Measurements from ENCODE around the gene USP31.

The USP31 gene

DNA sequence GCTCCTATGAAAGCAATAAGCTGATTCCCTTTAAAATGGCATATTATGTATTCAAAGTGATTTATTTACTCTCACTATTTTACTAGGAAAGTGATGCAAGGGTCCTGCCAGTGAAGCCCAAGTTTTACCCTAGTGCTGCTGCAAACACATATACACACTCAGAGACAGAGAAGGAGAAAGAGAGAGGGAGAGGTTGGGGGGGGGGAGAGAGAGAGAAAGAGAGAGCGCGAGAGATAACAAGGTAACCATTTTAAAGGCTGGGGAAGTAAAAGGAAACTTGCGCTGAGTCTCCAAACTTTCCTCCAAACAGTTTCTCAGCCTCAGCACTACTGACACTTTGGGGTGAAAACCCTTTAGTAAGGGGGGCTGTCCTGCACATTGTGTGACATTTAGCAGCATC is 5.9 kb downstream of the USP31 start:
- no peak for FAIRE-seq
- no peak for TF ChIP-seq POLR2A (IDR thresholded peaks at IDR 0.05; ENCODE audit: low read depth, low read length)
- no peak for TF ChIP-seq POLR2AphosphoS5 (IDR thresholded peaks at IDR 0.05; ENCODE audit: low read depth, low read length)
- no peak for TF ChIP-seq TAF1 (IDR thresholded peaks at IDR 0.05; ENCODE audit: borderline replicate concordance, low read depth, low read length)

DNA sequence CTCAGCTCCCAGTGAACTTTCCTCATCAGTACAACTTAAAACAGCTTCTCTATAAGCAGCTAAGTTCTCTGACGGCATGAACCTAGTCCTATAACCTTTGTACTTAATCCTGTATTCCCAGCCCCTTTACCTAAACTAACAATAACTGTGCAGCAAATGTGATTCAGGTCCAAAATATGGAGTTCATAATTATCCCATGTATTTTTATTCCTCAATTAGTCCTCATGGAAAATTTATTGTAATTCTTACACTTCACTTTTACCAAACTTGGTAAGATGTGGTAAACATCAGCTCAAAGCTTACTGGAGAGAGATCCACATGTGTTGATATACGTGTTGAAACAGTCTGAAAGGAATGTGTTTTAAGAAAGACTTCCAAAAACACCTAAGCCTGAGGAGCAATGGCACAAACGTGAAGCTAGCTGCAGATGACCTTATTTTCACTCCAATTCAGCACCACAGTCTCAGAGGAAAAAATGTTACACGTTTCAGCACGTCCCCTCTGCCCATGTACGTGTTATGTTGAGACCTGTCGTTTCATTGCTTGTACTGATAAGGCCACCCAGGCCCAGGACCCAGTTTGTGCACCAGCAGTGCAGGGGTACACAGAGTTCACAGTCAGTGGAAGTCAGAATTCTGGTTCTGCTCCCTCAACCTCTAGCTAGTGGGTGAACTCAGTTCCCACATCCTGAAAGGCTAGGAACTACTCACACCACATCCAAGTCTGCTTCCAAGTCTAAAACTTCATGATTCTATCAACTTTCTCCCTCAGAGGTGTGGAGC is 7.1 kb downstream of the USP31 start:
- FAIRE-seq (no peak), DNase-seq (ENCODE audit: insufficient read length) (no peak)
- TF ChIP-seq POLR2AphosphoS5 (IDR thresholded peaks at IDR 0.05; ENCODE audit: low read depth, low read length) (no peak), TAF1 (IDR thresholded peaks at IDR 0.05; ENCODE audit: borderline replicate concordance, low read depth, low read length) (no peak), POLR2A (IDR thresholded peaks at IDR 0.05; ENCODE audit: low read depth, low read length) (no peak)

More for the DNA sequence above, 5.9 kb downstream of the USP31 start:
- DNase-seq (ENCODE audit: insufficient read length): no peak

DNA sequence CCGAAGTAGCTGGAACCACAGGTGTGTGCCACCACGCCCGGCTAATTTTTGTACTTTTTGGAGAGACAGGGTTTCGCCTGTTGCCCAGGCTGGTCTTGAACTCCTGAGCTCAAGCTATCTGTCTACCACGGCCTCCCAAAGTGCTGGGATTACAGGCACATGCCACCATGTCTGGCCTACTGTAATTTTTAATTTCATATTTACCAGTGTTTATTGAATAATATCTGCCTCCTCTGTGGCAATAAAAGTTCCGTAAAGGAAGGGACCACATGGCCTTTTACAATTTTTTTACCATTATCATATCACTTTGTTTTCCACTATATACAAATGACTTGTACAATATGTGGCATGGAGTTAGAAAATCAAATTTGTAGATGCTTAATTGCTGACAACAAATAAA is 7.8 kb downstream of the USP31 start:
- no peak for DNase-seq (ENCODE audit: insufficient read length)
- no peak for TF ChIP-seq POLR2AphosphoS5 (IDR thresholded peaks at IDR 0.05; ENCODE audit: low read depth, low read length)
- no peak for TF ChIP-seq TAF1 (IDR thresholded peaks at IDR 0.05; ENCODE audit: borderline replicate concordance, low read depth, low read length)
- TF ChIP-seq POLR2A (IDR thresholded peaks at IDR 0.05; ENCODE audit: low read depth, low read length): no peak
- FAIRE-seq: no peak

DNA sequence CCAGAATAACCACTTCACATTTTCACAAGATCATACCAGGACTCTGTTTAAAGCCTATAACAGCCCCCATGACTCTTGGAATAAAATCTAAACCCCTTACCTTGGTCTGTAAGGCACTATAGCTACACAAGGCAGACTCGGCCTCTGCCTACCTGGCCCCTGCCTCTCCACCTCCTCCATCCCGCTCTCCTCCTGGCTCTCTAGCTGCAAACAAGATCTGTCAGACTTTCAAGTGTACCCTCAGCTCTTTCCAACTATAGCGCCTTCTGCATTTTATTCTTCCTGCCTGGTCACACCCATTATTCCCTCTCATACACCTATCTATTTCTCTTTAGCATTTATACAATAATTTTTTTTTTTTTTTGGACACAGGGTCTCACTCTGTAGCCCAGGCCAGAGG is 8.2 kb downstream of the USP31 start:
- TF ChIP-seq POLR2A (IDR thresholded peaks at IDR 0.05; ENCODE audit: low read depth, low read length) (no peak), TAF1 (IDR thresholded peaks at IDR 0.05; ENCODE audit: borderline replicate concordance, low read depth, low read length) (no peak), POLR2AphosphoS5 (IDR thresholded peaks at IDR 0.05; ENCODE audit: low read depth, low read length) (no peak)
- no peak for DNase-seq (ENCODE audit: insufficient read length)
- FAIRE-seq: no peak

DNA sequence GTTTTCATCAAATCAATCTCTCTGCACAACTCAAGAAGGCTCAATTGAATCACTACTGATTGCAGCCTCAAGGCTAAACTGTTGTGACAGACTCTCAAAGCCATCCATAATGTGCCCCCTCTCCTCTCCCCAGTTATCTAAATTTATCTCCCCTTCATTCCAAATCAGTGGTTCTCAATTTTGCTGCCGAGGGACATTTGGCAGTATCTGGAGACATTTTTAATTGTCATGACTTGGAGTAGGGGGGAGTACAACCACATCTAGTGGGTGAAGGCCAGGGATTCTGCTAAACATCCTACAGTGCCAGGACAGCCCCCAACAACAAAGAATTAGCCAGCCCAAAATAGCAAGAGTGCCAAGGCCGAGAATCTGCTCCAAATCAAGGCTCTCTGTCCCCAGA is 9.1 kb downstream of the USP31 start:
- DNase-seq (ENCODE audit: insufficient read length) (no peak), FAIRE-seq (no peak)
- TF ChIP-seq TAF1 (IDR thresholded peaks at IDR 0.05; ENCODE audit: borderline replicate concordance, low read depth, low read length): no peak
- no peak for TF ChIP-seq POLR2A (IDR thresholded peaks at IDR 0.05; ENCODE audit: low read depth, low read length)
- no peak for TF ChIP-seq POLR2AphosphoS5 (IDR thresholded peaks at IDR 0.05; ENCODE audit: low read depth, low read length)

DNA sequence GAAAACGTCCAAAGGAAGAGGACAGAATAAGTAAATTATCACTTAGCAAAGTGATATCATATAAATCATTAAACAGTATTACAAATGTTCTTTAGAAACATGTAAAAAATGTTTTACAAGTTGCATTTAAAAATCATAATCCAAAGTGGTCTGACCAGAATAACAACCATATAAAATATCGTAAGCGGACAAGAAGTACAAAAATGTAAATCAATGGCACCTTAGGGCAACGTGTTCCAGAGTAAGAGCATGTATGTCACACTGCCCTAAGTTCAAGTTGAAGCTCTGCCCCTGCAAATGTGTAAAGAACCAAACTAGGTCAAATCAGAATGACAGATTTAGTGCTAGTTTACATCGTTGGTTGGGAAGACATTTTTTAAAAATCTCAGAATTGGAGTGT is 11.4 kb downstream of the USP31 start:
- DNase-seq (ENCODE audit: insufficient read length) (no peak), FAIRE-seq (no peak)
- TF ChIP-seq POLR2AphosphoS5 (IDR thresholded peaks at IDR 0.05; ENCODE audit: low read depth, low read length): no peak
- no peak for TF ChIP-seq POLR2A (IDR thresholded peaks at IDR 0.05; ENCODE audit: low read depth, low read length)
- no peak for TF ChIP-seq TAF1 (IDR thresholded peaks at IDR 0.05; ENCODE audit: borderline replicate concordance, low read depth, low read length)

DNA sequence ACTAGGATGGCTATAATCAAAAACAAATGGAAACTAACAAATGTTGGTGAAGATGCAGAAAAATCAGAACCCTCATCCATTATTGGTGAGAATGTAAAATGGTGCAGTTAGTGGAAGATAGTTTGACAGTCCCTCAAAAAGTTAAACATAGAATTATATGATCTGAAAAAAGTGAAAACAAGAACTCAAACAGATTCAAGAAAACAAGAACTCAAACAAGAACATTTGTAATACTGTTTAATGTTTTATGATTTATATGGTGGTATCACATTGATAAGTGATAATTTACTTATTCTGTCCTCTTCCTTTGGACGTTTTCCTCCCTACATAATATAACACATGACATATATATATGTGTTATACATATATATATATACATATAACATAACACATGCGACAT is 12.0 kb downstream of the USP31 start:
- no peak for TF ChIP-seq TAF1 (IDR thresholded peaks at IDR 0.05; ENCODE audit: borderline replicate concordance, low read depth, low read length)
- no peak for TF ChIP-seq POLR2A (IDR thresholded peaks at IDR 0.05; ENCODE audit: low read depth, low read length)
- no peak for TF ChIP-seq POLR2AphosphoS5 (IDR thresholded peaks at IDR 0.05; ENCODE audit: low read depth, low read length)
- DNase-seq (ENCODE audit: insufficient read length) (no peak), FAIRE-seq (no peak)

DNA sequence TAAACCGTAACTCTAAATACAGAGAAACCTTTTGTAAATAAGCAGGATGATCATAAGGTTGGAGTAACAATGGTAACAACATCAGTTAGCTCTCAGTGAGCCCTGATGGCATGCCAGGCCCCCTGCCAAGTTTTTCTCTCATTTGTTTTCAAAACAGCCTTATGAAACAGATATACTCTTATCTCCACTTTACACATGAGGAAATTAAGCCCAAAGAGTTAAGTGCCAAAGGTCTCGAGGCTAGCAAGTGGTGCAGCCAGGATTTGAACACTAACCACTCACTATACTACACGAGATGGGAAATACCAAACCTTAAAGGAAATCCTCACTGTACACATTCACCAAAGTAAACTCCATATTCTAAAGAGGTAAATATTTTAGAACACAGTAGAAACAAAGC is 15.0 kb downstream of the USP31 start:
- TF ChIP-seq TAF1 (IDR thresholded peaks at IDR 0.05; ENCODE audit: borderline replicate concordance, low read depth, low read length) (no peak), POLR2AphosphoS5 (IDR thresholded peaks at IDR 0.05; ENCODE audit: low read depth, low read length) (no peak), POLR2A (IDR thresholded peaks at IDR 0.05; ENCODE audit: low read depth, low read length) (no peak)
- FAIRE-seq: no peak
- no peak for DNase-seq (ENCODE audit: insufficient read length)

DNA sequence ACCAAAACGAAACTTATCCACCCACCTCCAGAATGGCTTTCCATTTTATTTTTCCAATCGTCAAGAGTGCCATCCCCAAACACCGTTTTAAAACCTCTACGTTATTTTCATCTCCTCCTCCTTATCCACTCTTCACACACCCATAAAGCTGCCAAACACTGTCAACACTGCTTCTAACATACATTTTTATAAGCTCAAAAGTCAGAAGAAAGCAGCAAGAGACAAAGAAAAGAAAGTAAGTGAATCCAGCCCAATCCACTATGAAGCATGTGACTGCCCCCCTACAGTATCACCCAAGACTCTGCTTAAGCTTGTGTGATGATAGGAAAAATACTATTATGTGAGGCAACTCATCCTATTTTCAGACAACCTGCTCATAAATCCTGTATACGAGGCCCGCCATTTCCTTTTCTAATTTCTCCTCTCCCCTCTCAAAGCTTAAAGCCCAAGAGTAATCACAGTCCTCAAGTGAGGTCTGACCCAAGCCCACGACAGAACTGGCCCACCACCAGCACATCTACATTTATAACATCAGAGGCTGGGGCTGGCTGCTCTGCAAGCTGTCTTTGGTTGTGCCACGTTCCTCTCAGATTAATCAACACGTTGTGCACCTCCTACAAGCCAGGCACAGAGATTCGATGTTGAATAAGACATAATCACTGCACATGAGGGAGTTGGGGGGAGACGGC is 16.3 kb downstream of the USP31 start:
- FAIRE-seq (no peak), DNase-seq (ENCODE audit: insufficient read length) (no peak)
- TF ChIP-seq TAF1 (IDR thresholded peaks at IDR 0.05; ENCODE audit: borderline replicate concordance, low read depth, low read length) (no peak), POLR2AphosphoS5 (IDR thresholded peaks at IDR 0.05; ENCODE audit: low read depth, low read length) (no peak), POLR2A (IDR thresholded peaks at IDR 0.05; ENCODE audit: low read depth, low read length) (no peak)

DNA sequence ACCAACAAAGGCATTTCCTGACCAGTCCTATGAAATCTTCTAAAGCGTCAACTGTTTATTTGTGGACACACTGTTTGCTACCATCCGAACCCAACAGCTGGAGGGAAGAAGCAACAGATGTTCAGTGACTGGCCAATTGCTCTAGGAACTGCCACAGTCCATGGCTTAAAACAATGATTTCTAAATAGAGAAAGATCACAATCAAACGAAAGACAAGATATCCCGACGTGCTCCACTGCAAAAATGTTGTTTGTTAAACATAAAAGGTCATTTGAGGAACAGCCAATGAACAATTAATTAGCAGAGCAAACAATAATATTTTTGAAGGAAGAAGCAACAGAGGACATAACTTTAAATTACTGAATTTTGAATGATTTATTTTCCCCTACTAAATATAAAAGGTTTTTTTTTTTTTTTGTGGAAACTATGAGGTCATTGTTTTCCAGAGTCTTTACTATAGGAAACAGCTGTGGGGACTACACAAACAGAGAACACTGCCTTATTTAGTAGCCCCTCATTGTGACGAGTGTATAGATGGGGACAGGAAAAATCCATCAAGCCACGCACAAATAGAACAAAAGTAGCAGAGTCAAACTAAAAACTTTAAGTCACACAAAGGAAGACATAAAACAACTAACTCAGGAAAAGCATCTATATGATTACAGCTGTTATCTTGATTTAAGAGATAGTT is 17.2 kb downstream of the USP31 start:
- no peak for FAIRE-seq
- no peak for TF ChIP-seq TAF1 (IDR thresholded peaks at IDR 0.05; ENCODE audit: borderline replicate concordance, low read depth, low read length)
- no peak for TF ChIP-seq POLR2AphosphoS5 (IDR thresholded peaks at IDR 0.05; ENCODE audit: low read depth, low read length)
- no peak for TF ChIP-seq POLR2A (IDR thresholded peaks at IDR 0.05; ENCODE audit: low read depth, low read length)
- DNase-seq (ENCODE audit: insufficient read length): no peak

DNA sequence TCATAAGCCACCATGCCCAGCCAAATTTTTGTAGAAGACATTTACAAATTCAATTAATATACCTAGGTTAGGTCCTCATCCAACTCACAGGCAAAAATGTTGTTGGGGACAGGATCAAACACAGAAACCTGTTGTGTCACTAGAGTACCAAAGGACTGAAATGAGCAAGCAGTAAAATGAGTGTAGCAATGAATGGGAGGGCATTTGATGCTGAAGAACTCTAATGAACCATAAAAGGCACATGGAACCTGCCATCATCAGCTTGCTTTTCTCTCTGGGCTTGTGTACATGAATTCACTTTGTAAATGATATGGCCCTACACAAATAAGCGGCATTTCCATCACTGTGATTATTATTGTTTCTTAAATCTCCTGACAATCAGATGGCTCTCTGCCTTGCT is 17.8 kb downstream of the USP31 start:
- FAIRE-seq: no peak

More for the DNA sequence above, 17.8 kb downstream of the USP31 start:
- TF ChIP-seq TAF1 (IDR thresholded peaks at IDR 0.05; ENCODE audit: borderline replicate concordance, low read depth, low read length) (no peak), POLR2A (IDR thresholded peaks at IDR 0.05; ENCODE audit: low read depth, low read length) (no peak), POLR2AphosphoS5 (IDR thresholded peaks at IDR 0.05; ENCODE audit: low read depth, low read length) (no peak)
- no peak for DNase-seq (ENCODE audit: insufficient read length)
